ENCODE measurements around the gene PEX12.

DNA sequence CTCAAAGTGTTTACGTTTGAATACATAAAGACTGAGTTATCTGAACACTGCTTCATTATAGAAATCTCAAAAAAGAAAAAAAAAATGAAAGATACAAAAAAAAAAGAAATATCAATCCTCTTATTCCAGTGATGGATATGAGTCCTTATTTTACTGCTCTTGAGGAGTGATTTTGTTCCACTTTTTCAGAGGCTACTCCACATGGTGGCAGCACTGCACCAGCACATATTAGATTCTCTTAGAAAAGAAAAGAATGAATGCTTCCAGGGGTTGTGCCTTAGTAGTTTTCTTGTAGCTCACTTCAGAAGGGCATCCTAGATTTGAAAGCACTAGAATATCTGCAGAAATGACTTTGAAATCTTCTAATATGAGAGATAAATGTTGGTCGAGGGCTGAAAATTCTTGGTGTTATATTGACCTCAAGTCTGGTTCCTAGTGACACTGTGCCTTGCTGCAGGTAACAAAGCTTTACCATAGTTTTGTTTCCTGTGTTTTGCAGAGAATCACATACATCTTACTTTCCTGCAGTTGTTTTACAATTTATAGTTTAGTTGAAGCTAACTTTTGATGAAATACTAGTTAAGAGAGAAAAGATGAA is 34.7 kb upstream of the PEX12 start:
- TF ChIP-seq POLR2A (IDR thresholded peaks at IDR 0.05; ENCODE audit: low read depth, low read length): no peak
- no peak for TF ChIP-seq POLR2AphosphoS5 (IDR thresholded peaks at IDR 0.05; ENCODE audit: low read depth, low read length)
- TF ChIP-seq TAF1 (IDR thresholded peaks at IDR 0.05; ENCODE audit: low read depth, low read length): no peak
- no peak for TF ChIP-seq SPI1 (IDR thresholded peaks at IDR 0.05; ENCODE audit: low read depth, low read length)
- TF ChIP-seq PAX5 (IDR thresholded peaks at IDR 0.05; ENCODE audit: insufficient read depth, low read length, severe bottlenecking): no peak

Measured in GM12891 (cell line).